GM18498 (cell line): ENCODE results near the gene TBC1D17.
A peak's percentile ranks its signal among the peaks of the same experiment; 100 is the strongest.

Experiments used
- ATAC-seq: cut with Tn5 transposase; IDR thresholded peaks from one replicate; pipeline ENCODE4 v1.9.1; 2021; ENCODE audit warnings: mild to moderate bottlenecking, moderate library complexity; ENCODE audit not compliant: unreplicated experiment

Gene TBC1D17

GRCh38 chr19:49860336-49861102, 17.0 kb upstream of the TBC1D17 start:
- no peak for ATAC-seq

GRCh38 chr19:49861107-49861506, 16.4 kb upstream of the TBC1D17 start:
- ATAC-seq, result no peak

- no peak for ATAC-seq
Observed at GRCh38 chr19:49861541-49862378, 15.7 kb upstream of the TBC1D17 start.

GRCh38 chr19:49862391-49863253, 14.9 kb upstream of the TBC1D17 start:
- no peak for ATAC-seq

- no peak for ATAC-seq
Observed at GRCh38 chr19:49863254-49863934, 14.1 kb upstream of the TBC1D17 start.

- ATAC-seq, result no peak
Observed at GRCh38 chr19:49863935-49864320, 13.6 kb upstream of the TBC1D17 start.

GRCh38 chr19:49864890-49865289, 12.6 kb upstream of the TBC1D17 start:
- no peak for ATAC-seq

- peak; percentile 41 for ATAC-seq
Observed at GRCh38 chr19:49866933-49867782, 10.3 kb upstream of the TBC1D17 start, which contains the start of gene PNKP. Gene PNKP (minus strand): TSS chr19:49867576. CDS start chr19:49867204, 372 bp downstream.

- ATAC-seq, result peak; percentile 17
Observed at GRCh38 chr19:49869009-49869483, 8.5 kb upstream of the TBC1D17 start.

GRCh38 chr19:49869484-49870308, 7.8 kb upstream of the TBC1D17 start:
- ATAC-seq, result peak; percentile 61

GRCh38 chr19:49870309-49870901, 7.1 kb upstream of the TBC1D17 start:
- no peak for ATAC-seq

- no peak for ATAC-seq
Observed at GRCh38 chr19:49871349-49871985, 6.0 kb upstream of the TBC1D17 start.

- ATAC-seq, result no peak
Observed at GRCh38 chr19:49872245-49873128, 5.0 kb upstream of the TBC1D17 start.

- no peak for ATAC-seq
Observed at GRCh38 chr19:49873129-49873521, 4.4 kb upstream of the TBC1D17 start.

GRCh38 chr19:49873834-49874233, 3.7 kb upstream of the TBC1D17 start:
- ATAC-seq, result no peak

GRCh38 chr19:49874503-49875157, 2.9 kb upstream of the TBC1D17 start:
- no peak for ATAC-seq
